Osteocyte (in vitro differentiated cells): Measurements from ENCODE around the gene EFR3B. TPM values are rescaled to one million over a fixed set of nuclear protein-coding genes. Genes with fewer than 3 reads are reported as not detected.

Experiments used
- DNase-seq: peaks from one replicate; pipeline ENCODE4 v3.0.0; 2021; ENCODE audit warnings: mixed read lengths; ENCODE audit not compliant: unreplicated experiment; ENCODE audit errors: extremely low spot score
- H3K27ac Mint-ChIP-seq: one replicate; pipeline ENCODE4 v1.8.0; 2021; ENCODE audit warnings: mild to moderate bottlenecking, mixed read lengths; ENCODE audit not compliant: unreplicated experiment
- H3K27me3 Mint-ChIP-seq: one replicate; pipeline ENCODE4 v1.8.0; 2021; ENCODE audit warnings: mixed read lengths; ENCODE audit not compliant: unreplicated experiment
- H3K36me3 Mint-ChIP-seq: one replicate; pipeline ENCODE4 v1.8.0; 2021; ENCODE audit warnings: mixed read lengths; ENCODE audit not compliant: unreplicated experiment
- H3K4me1 Mint-ChIP-seq: one replicate; pipeline ENCODE4 v1.8.0; 2021; ENCODE audit warnings: mixed read lengths; ENCODE audit not compliant: unreplicated experiment
- H3K4me3 Mint-ChIP-seq: one replicate; pipeline ENCODE4 v1.8.0; 2021; ENCODE audit warnings: mild to moderate bottlenecking, moderate library complexity, mixed read lengths; ENCODE audit not compliant: unreplicated experiment
- H3K9me3 Mint-ChIP-seq: one replicate; pipeline ENCODE4 v1.8.0; 2021; ENCODE audit warnings: mixed read lengths; ENCODE audit not compliant: unreplicated experiment
- CTCF ChIP-seq: fragments of 200-600 bp; sonication (generic); IDR thresholded peaks from 2 replicates; pipeline ENCODE4 v1.5.0; 2021; ENCODE audit warnings: antibody characterized with exemption, mild to moderate bottlenecking, moderate library complexity
- total RNA-seq: library from RNA; stranded (reverse); gene quantifications from 2 replicates; pipeline ENCODE4 v1.2.1, GENCODE V29; 2021

The EFR3B gene
- total RNA-seq, 1 donor from 2014 or later, result 1.3 TPM

- Mint-ChIP-seq H3K27me3 (peaks cover 3% of the 10 kb centered on the region), H3K4me3 (no peak overlapping the region), H3K27ac (no peak overlapping the region), H3K36me3 (no peaks in the 10 kb centered on the region), H3K4me1 (peaks cover 2% of the 10 kb centered on the region), H3K9me3 (no peaks in the 10 kb centered on the region)
- TF ChIP-seq CTCF, result no peak
- DNase-seq, result no peak
Observed at GRCh38 chr2:25014631-25015030, 27.2 kb upstream of the EFR3B start.

- peaks cover 17% of the 10 kb centered on the region for H3K27me3 Mint-ChIP-seq
- no peak for DNase-seq
- no peaks in the 10 kb centered on the region for H3K36me3 Mint-ChIP-seq
- no peak overlapping the region for H3K27ac Mint-ChIP-seq
- no peak for TF ChIP-seq CTCF
- H3K4me1 Mint-ChIP-seq, result no peaks in the 10 kb centered on the region
- H3K4me3 Mint-ChIP-seq, result no peak overlapping the region
- H3K9me3 Mint-ChIP-seq, result no peaks in the 10 kb centered on the region
Observed at GRCh38 chr2:25018681-25019080, 23.2 kb upstream of the EFR3B start.

- H3K4me3 Mint-ChIP-seq, result no peak overlapping the region
- H3K9me3 Mint-ChIP-seq, result no peaks in the 10 kb centered on the region
- no peak overlapping the region for H3K27ac Mint-ChIP-seq
- peaks cover 25% of the 10 kb centered on the region for H3K27me3 Mint-ChIP-seq
- H3K4me1 Mint-ChIP-seq, result no peaks in the 10 kb centered on the region
- no peak for DNase-seq
- no peak for TF ChIP-seq CTCF
- H3K36me3 Mint-ChIP-seq, result no peaks in the 10 kb centered on the region
Observed at GRCh38 chr2:25021791-25022362, 20.0 kb upstream of the EFR3B start.

DNA sequence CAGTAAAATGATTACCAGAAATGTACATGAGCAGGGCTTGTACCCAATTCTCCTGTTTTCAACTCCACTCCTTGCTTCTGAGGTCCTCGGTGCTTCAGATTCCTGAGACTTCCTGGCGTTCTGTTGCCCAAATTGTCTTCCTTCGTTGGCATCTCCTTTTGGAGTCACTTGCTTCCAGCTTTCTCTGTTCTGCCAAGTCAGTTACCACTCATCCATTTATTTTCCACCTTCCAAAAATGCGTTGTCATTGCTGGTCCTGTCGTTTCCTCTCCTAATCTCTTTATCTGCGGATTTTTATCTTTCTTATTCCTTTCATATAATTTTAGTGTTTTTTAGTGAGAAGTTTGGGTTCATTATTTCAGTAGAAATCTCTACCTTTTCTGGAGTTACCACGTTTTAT, 18.5 kb upstream of the EFR3B start:
- Mint-ChIP-seq H3K4me3 (no peak overlapping the region), H3K27me3 (peaks cover 25% of the 10 kb centered on the region), H3K4me1 (no peaks in the 10 kb centered on the region), H3K9me3 (no peaks in the 10 kb centered on the region), H3K27ac (no peak overlapping the region), H3K36me3 (no peaks in the 10 kb centered on the region)
- DNase-seq, result no peak
- TF ChIP-seq CTCF, result no peak

DNA sequence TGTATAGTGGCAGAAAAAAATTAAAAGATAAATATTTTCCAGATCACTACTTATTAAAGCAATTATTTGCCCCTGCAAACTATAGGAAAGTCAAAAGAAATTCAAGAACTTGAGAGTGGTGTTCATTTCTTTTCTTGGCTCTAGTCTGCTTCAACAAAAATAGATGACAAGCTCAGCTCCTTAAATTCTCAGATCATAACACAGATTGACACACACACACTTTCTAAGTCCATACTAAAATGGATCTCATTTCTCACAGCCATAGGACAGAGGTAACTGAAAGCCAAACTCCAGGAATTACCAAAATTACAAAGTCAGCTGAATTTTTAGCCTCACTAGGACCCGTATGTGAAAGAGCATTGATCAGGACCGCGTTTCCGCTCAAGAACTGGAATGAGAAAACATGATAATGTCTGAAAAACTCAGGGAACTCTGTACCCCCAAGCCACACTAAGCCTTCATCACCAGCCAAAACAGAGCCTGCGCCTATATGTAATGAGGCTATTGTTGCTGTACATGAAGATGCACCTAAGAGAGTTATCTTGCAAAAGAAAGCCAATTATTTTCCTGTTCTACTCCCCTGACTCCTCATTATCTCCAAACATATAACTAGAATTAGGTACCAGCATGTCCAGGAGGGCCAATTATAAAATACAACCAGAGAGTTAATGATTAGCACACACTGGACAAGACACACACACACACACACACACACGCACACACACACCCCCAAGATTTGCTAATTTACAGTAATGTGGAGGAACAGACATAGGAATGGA, 16.5 kb upstream of the EFR3B start:
- Mint-ChIP-seq H3K27me3 (peaks cover 22% of the 10 kb centered on the region), H3K9me3 (no peaks in the 10 kb centered on the region), H3K4me1 (no peaks in the 10 kb centered on the region), H3K4me3 (no peak overlapping the region), H3K36me3 (no peaks in the 10 kb centered on the region), H3K27ac (no peak overlapping the region)
- no peak for TF ChIP-seq CTCF
- DNase-seq, result no peak
